Activated T-cell treated with anti-CD3 and anti-CD28 coated beads for 4 hours (primary cell): ENCODE results near the gene ACOX1.

ENCODE experiments used
- DNase-seq: peaks from one replicate; pipeline ENCODE4 v3.0.0-alpha.2; 2020

The ACOX1 gene

GRCh38 chr17:75978938-75979704 is at the start of gene ACOX1, which contains the start of gene TEN1:
Gene ACOX1, minus strand, starts transcription at chr17:75979166. Its CDS starts 93 bp downstream, at chr17:75979073.
Gene TEN1, plus strand, starts transcription at chr17:75979240. Its CDS starts 6,953 bp downstream, at chr17:75986193.
- DNase-seq = peak; percentile 91

- DNase-seq = no peak
Observed at GRCh38 chr17:76027159-76027839, 48.3 kb upstream of the ACOX1 start, which contains the start of gene EVPL. Gene EVPL, minus strand, starts transcription at chr17:76027306. Its CDS starts 108 bp downstream, at chr17:76027198.

GRCh38 chr17:76026714-76027158 is 47.8 kb upstream of the ACOX1 start:
- DNase-seq = no peak

GRCh38 chr17:76025294-76025693 is 46.3 kb upstream of the ACOX1 start:
- no peak for DNase-seq

- no peak for DNase-seq
Observed at GRCh38 chr17:76024353-76024752, 45.4 kb upstream of the ACOX1 start.

- no peak for DNase-seq
Observed at GRCh38 chr17:76023900-76024237, 44.9 kb upstream of the ACOX1 start.

GRCh38 chr17:76022973-76023899 is 44.3 kb upstream of the ACOX1 start:
- DNase-seq = no peak

- no peak for DNase-seq
Observed at GRCh38 chr17:76022285-76022684, 43.3 kb upstream of the ACOX1 start.

DNA sequence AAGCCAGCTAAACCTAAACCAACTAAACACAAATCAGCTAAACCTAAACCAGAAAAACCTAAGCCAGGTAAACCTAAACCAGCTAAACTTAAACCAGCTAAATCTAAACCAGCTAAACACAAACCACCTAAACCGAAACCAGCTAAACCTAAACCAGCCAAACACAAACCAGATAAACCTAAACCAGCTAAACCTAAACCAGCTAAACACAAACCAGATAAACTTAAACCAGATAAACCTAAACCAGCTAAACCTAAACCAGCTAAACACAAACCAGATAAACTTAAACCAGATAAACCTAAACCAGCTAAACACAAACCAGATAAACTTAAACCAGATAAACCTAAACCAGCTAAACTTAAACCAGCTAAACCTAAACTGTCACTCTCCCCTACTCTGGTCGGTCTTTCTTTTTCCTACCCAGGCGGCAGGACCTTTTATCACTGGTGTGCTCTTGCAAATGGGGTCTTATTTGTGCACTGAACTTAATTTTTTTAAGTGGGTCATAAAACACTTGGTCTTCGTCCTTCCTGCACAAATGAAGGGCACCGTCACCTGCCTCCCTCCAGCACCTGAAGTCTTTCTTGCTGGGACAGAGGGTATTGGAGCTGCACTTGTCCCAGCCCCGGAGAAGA is 41.0 kb upstream of the ACOX1 start:
- no peak for DNase-seq

GRCh38 chr17:76018801-76019200 is 39.8 kb upstream of the ACOX1 start:
- DNase-seq = no peak

DNA sequence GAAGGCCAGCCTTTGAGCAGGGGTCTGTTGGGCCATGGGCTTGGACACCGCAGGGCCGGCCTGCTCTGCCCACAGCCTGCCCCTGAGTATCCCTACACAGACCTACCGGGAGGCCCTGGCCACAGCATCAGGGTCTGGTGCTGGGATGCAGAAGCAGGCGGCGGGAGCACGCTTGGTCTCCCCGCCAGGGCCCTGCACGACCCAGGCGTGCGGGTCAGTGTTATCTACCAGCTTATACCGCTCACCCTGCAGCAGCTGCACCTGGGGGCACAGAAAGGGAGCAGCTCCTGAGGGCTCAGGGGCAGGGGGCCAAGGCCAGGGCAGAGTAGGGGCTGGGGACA is 39.3 kb upstream of the ACOX1 start:
- no peak for DNase-seq

DNA sequence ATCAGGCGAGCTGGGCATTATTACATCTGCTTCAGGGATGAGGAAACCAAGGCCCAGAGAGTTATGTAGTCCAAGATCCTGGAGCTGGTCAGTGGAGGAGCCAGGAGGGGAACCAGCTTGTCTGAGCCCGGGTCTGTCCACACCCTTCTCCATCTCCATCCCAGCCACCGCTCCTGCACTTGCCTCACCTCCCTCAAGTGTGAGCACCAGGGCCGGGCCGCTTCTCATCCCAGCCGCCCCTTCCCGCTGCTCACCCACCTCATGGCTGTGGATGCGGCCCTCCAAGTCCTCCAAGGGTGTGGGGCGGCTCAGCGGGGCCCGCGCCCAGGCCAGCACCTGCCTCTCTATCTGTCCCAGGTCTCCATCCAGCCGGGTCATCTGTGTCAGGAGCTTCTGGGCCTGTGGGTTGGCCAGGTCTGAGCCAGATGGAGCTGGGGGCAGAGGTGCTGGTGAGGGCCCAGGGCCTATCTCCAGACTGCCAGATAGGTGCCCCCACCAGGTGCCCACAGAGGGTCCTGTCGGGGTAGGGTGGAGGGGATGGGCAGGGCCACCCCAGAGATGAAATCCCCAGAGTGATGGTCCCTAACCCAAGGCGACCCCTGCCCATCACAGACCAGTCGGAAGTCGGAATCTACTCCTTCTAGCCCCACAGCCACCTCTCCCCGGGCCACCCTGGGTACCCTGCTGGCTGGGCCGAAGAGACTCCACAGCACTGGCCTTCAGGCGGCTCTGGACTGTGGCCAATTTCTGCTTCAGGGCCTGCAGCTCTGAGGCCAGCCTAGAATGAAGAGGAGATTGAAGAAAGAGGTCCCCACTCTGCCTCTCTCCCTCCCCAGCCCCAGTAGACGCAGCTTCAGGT is 38.7 kb upstream of the ACOX1 start:
- no peak for DNase-seq

GRCh38 chr17:76014925-76015261 is 35.9 kb upstream of the ACOX1 start:
- DNase-seq = no peak

DNA sequence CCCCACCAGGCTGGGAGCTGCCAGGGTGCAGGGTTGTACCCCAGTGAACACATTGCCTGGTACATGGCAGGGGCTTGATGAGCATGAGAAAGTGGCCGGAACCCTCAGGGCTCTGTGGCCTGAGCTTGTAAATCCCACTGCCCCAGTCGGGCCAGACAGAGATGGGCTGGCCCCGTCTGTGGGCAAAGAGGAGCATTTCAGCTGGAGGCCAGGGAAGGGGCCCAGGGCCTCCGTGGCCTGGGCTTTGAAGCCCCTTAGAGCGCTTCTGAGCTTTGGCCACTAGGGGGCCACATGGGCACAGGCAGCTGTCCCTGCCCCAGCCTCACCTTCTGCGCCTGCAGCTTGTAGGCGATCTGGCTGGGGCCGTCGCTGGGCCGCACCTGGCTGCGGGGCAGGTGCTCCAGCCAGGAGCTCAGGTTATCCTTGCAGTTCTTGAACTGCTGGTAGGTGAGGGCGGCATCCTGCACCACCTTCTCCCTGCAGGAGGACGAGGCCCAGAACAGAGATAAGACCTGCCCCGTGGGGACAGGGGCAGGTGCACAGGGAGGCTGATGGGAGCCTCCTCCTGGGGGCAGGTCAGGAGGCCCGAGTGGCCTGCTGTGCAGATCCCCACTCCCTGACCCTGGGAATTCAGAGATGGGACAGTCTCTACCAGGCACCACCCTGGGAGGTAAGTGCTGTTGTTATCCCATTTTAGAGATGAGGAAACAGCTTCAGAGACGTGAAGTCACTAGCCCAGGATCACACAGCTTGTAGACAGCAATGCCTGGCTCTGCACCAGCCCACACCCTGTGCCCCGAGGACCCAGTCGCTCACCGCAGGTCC is 35.3 kb upstream of the ACOX1 start:
- peak; percentile 58 for DNase-seq

- DNase-seq = no peak
Observed at GRCh38 chr17:76013377-76013932, 34.5 kb upstream of the ACOX1 start.

DNA sequence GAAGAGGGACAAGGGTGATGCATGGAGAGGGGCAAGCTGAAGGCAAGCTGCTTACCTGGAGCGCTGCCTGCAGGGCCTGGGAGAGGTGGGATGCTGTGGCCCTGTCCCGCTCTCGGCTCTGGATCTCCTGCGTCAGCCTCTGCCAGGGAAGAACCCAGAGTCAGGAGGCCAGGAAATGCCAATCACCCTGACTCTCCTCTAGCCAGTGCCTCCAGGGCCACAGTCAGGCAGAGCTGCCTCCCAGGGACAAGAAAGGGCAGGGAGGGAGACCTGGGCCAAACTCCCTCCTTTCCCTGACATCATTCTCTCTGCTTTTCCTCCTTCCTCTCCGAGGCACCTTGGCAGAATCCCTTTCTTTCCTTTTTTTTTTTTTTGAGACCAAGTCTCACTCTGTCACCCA is 33.0 kb upstream of the ACOX1 start:
- DNase-seq = no peak

GRCh38 chr17:76009969-76010661 is 31.1 kb upstream of the ACOX1 start:
- DNase-seq = no peak

GRCh38 chr17:76009447-76009846 is 30.5 kb upstream of the ACOX1 start:
- no peak for DNase-seq

- DNase-seq = no peak
Observed at GRCh38 chr17:76008630-76009425, 29.9 kb upstream of the ACOX1 start.
